ENCODE results near the gene NHSL2. TPM values are rescaled to one million over a fixed set of nuclear protein-coding genes. Genes with fewer than 3 reads are reported as not detected.

NHSL2 gene
- polyA plus RNA-seq, 3 donors, result 16.6 to 39.8 (median 22.8) TPM

GRCh38 chrX:72113461-72113860 lies 202.8 kb downstream of the NHSL2 start:
- Histone ChIP-seq H3K27ac (ENCODE audit: low read depth in 1 of 2, low read length in 2 of 2) (peak overlapping the region in 1 of 2 donors; percentile 64), H3K79me2 (ENCODE audit: insufficient read depth, low read length) (peaks cover 100% of the 10 kb centered on the region), H3K9ac (ENCODE audit: insufficient read depth, low read length, poor library complexity, severe bottlenecking) (no peak overlapping the region), H3K27me3 (ENCODE audit: control insufficient read depth in 2 of 2, insufficient read depth in 2 of 2, low read length in 2 of 2) (peaks cover 0 to 2% of the 10 kb centered on the region in 2 donors), H3K4me2 (replicated peaks; ENCODE audit: extremely low read depth, low read length, poor library complexity, severe bottlenecking) (no peak overlapping the region), H3K36me3 (replicated peaks in 1 of 2; ENCODE audit: control insufficient read depth in 1 of 2, insufficient read depth in 2 of 2, low read length in 2 of 2) (peaks cover 0 to 2% of the 10 kb centered on the region in 2 donors), H3K4me3 (replicated peaks in 1 of 3; ENCODE audit: low read depth in 2 of 3, low read length in 3 of 3) (no peak overlapping the region), H4K20me1 (ENCODE audit: insufficient read depth, low read length) (no peaks in the 10 kb centered on the region), H3K4me1 (ENCODE audit: control insufficient read depth in 1 of 2, insufficient read depth in 2 of 2, low read length in 2 of 2) (peaks cover 41 to 54% of the 10 kb centered on the region in 2 donors), H2AFZ (ENCODE audit: insufficient read depth, low read depth, low read length, poor library complexity, severe bottlenecking) (no peak overlapping the region), H3K9me3 (replicated peaks in 1 of 2; ENCODE audit: control insufficient read depth in 1 of 2, insufficient read depth in 1 of 2, low read length in 2 of 2) (no peaks in the 10 kb centered on the region)
- intact Hi-C loops (cut with micrococcal nuclease), result no loop called here
- Mint-ChIP-seq H3K4me1 (peaks cover 61% of the 10 kb centered on the region), H3K36me3 (peaks cover 21 to 36% of the 10 kb centered on the region in 2 donors), H3K27ac (peak overlapping the region in 6 of 7 donors; percentile 27 to 85 (median 73)), H3K9me3 (peaks cover 0 to 3% (median 0%) of the 10 kb centered on the region in 7 donors), H3K4me3 (no peak overlapping the region), H3K27me3 (ENCODE audit: low read depth in 3 of 3) (peaks cover 0 to 27% (median 0%) of the 10 kb centered on the region in 3 donors)
- TF ChIP-seq CTCF (IDR thresholded peaks at IDR 0.05), result no peak
- DNase-seq, result no peak
- no CpG with 5 or more reads among the region's 6 CpGs for WGBS (ENCODE audit: insufficient coverage)

GRCh38 chrX:72114306-72114705 lies 203.7 kb downstream of the NHSL2 start:
- Mint-ChIP-seq H3K4me1 (peaks cover 53% of the 10 kb centered on the region), H3K4me3 (peak overlapping the region in 1 of 2 donors; percentile 24), H3K36me3 (peaks cover 17 to 29% of the 10 kb centered on the region in 2 donors), H3K27ac (peak overlapping the region in 6 of 7 donors; percentile 16 to 85 (median 62)), H3K9me3 (no peaks in the 10 kb centered on the region), H3K27me3 (ENCODE audit: low read depth in 3 of 3) (peaks cover 0 to 28% (median 0%) of the 10 kb centered on the region in 3 donors)
- Histone ChIP-seq H2AFZ (ENCODE audit: insufficient read depth, low read depth, low read length, poor library complexity, severe bottlenecking) (no peak overlapping the region), H3K9me3 (replicated peaks in 1 of 2; ENCODE audit: control insufficient read depth in 1 of 2, insufficient read depth in 1 of 2, low read length in 2 of 2) (no peaks in the 10 kb centered on the region), H3K79me2 (ENCODE audit: insufficient read depth, low read length) (peaks cover 100% of the 10 kb centered on the region), H3K36me3 (replicated peaks in 1 of 2; ENCODE audit: control insufficient read depth in 1 of 2, insufficient read depth in 2 of 2, low read length in 2 of 2) (peaks cover 0 to 2% of the 10 kb centered on the region in 2 donors), H3K4me3 (replicated peaks in 1 of 3; ENCODE audit: low read depth in 2 of 3, low read length in 3 of 3) (no peak overlapping the region), H4K20me1 (ENCODE audit: insufficient read depth, low read length) (no peaks in the 10 kb centered on the region), H3K4me1 (ENCODE audit: control insufficient read depth in 1 of 2, insufficient read depth in 2 of 2, low read length in 2 of 2) (peaks cover 43 to 45% of the 10 kb centered on the region in 2 donors), H3K4me2 (replicated peaks; ENCODE audit: extremely low read depth, low read length, poor library complexity, severe bottlenecking) (no peak overlapping the region), H3K27me3 (ENCODE audit: control insufficient read depth in 2 of 2, insufficient read depth in 2 of 2, low read length in 2 of 2) (peaks cover 0 to 2% of the 10 kb centered on the region in 2 donors), H3K9ac (ENCODE audit: insufficient read depth, low read length, poor library complexity, severe bottlenecking) (no peak overlapping the region), H3K27ac (ENCODE audit: low read depth in 1 of 2, low read length in 2 of 2) (peak overlapping the region; percentile 28 to 64)
- DNase-seq, result no peak
- intact Hi-C loops (cut with micrococcal nuclease), result no loop called here
- WGBS (ENCODE audit: insufficient coverage), result 60% methylated on average over 1 of the region's 6 CpGs
- TF ChIP-seq CTCF (IDR thresholded peaks at IDR 0.05), result no peak
